Astrocyte (in vitro differentiated cells and primary cell): ENCODE data around the gene CBLIF.

Experiments
- EZH2 ChIP-seq: IDR thresholded peaks from 2 replicates; pipeline ENCODE4 v1.6.1; 2012; ENCODE audit warnings: mild to moderate bottlenecking, low read length, inconsistent platforms; ENCODE audit not compliant: insufficient read depth
- TF ChIP-seq, protein P1 (sequence below): IDR thresholded peaks from 2 replicates; pipeline ENCODE4 v1.5.1; 2011; ENCODE audit warnings: low read depth, mild to moderate bottlenecking, inconsistent platforms, low read length, moderate library complexity; ENCODE audit not compliant: insufficient read depth

- TF ChIP-seq, protein P1, sequence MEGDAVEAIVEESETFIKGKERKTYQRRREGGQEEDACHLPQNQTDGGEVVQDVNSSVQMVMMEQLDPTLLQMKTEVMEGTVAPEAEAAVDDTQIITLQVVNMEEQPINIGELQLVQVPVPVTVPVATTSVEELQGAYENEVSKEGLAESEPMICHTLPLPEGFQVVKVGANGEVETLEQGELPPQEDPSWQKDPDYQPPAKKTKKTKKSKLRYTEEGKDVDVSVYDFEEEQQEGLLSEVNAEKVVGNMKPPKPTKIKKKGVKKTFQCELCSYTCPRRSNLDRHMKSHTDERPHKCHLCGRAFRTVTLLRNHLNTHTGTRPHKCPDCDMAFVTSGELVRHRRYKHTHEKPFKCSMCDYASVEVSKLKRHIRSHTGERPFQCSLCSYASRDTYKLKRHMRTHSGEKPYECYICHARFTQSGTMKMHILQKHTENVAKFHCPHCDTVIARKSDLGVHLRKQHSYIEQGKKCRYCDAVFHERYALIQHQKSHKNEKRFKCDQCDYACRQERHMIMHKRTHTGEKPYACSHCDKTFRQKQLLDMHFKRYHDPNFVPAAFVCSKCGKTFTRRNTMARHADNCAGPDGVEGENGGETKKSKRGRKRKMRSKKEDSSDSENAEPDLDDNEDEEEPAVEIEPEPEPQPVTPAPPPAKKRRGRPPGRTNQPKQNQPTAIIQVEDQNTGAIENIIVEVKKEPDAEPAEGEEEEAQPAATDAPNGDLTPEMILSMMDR = no peak
- TF ChIP-seq EZH2 = no peak
These were observed 5.7 kb downstream of the CBLIF start for GRCh38 chr11:59839615-59840014.
